ENCODE measurements around the gene MRPL22. TPM values are rescaled to one million over a fixed set of nuclear protein-coding genes. Genes with fewer than 3 reads are reported as not detected.
"Not testable (repeated sequence)": the region's sequence is repeated elsewhere in the genome, so short reads cannot be mapped to it uniquely, and the experiment has no call there.

Gene MRPL22
- total RNA-seq: 73.1 and 78.1 TPM in 2 replicates

GRCh38 chr5:154940772-154941620, at the start of gene MRPL22:
MRPL22 (plus strand) TSS chr5:154941073; CDS start chr5:154941111, 38 bp downstream.
- intact Hi-C loops (cut with micrococcal nuclease): loop anchor here (1.0 to 10.0 kb wide), 5 partner anchors 83 to 904 kb away; partner anchors contain the start of genes CNOT8, FAM114A2, GALNT10 and MFAP3
- DNase-seq (ENCODE audit: low spot score): peak; percentile 93
- H3K9me3 Mint-ChIP-seq: no peaks in the 10 kb centered on the region
- peak within 1 kb of the TSS; percentile 93 for H3K27ac Mint-ChIP-seq
- peaks cover 1% of the 10 kb centered on the region for H3K36me3 Mint-ChIP-seq (ENCODE audit: low read depth)
- peaks cover 18% of the 10 kb centered on the region for H3K4me1 Mint-ChIP-seq (ENCODE audit: low read depth)
- peaks cover 3% of the 10 kb centered on the region for H3K27me3 Mint-ChIP-seq (ENCODE audit: insufficient read depth)
- peak within 1 kb of the TSS; percentile 94 for H3K4me3 Mint-ChIP-seq

GRCh38 chr5:154892369-154892771, 48.5 kb upstream of the MRPL22 start:
- no peak for DNase-seq (ENCODE audit: low spot score)
- Mint-ChIP-seq H3K4me3 (no peak overlapping the region), H3K27ac (no peak overlapping the region), H3K27me3 (ENCODE audit: insufficient read depth) (no peaks in the 10 kb centered on the region), H3K4me1 (ENCODE audit: low read depth) (no peaks in the 10 kb centered on the region), H3K36me3 (ENCODE audit: low read depth) (peaks cover 57% of the 10 kb centered on the region), H3K9me3 (no peaks in the 10 kb centered on the region)
- intact Hi-C loops (cut with micrococcal nuclease): no loop called here

- H3K36me3 Mint-ChIP-seq (ENCODE audit: low read depth): peaks cover 54% of the 10 kb centered on the region
- H3K27me3 Mint-ChIP-seq (ENCODE audit: insufficient read depth): no peaks in the 10 kb centered on the region
- no peak overlapping the region for H3K4me3 Mint-ChIP-seq
- DNase-seq (ENCODE audit: low spot score): no peak
- H3K4me1 Mint-ChIP-seq (ENCODE audit: low read depth): no peaks in the 10 kb centered on the region
- no peaks in the 10 kb centered on the region for H3K9me3 Mint-ChIP-seq
- no peak overlapping the region for H3K27ac Mint-ChIP-seq
- intact Hi-C loops (cut with micrococcal nuclease): no loop called here
Measured at GRCh38 chr5:154893381-154893780, 47.5 kb upstream of the MRPL22 start.

- no peak for DNase-seq (ENCODE audit: low spot score)
- no peaks in the 10 kb centered on the region for H3K9me3 Mint-ChIP-seq
Measured at GRCh38 chr5:154895606-154896561, 45.0 kb upstream of the MRPL22 start.

GRCh38 chr5:154896562-154897165, 44.2 kb upstream of the MRPL22 start:
- intact Hi-C loops (cut with micrococcal nuclease): no loop called here
- Mint-ChIP-seq H3K4me1 (ENCODE audit: low read depth) (no peaks in the 10 kb centered on the region), H3K27ac (no peak overlapping the region), H3K4me3 (no peak overlapping the region), H3K9me3 (no peaks in the 10 kb centered on the region), H3K36me3 (ENCODE audit: low read depth) (peaks cover 44% of the 10 kb centered on the region), H3K27me3 (ENCODE audit: insufficient read depth) (no peaks in the 10 kb centered on the region)
- no peak for DNase-seq (ENCODE audit: low spot score)

More at GRCh38 chr5:154895606-154896561, 45.0 kb upstream of the MRPL22 start:
- Mint-ChIP-seq H3K27ac (no peak overlapping the region), H3K4me1 (ENCODE audit: low read depth) (no peaks in the 10 kb centered on the region), H3K27me3 (ENCODE audit: insufficient read depth) (no peaks in the 10 kb centered on the region), H3K36me3 (ENCODE audit: low read depth) (peaks cover 49% of the 10 kb centered on the region), H3K4me3 (no peak overlapping the region)
- intact Hi-C loops (cut with micrococcal nuclease): no loop called here

GRCh38 chr5:154898210-154898609, 42.7 kb upstream of the MRPL22 start:
- Mint-ChIP-seq H3K4me1 (ENCODE audit: low read depth) (no peaks in the 10 kb centered on the region), H3K4me3 (no peak overlapping the region), H3K27ac (no peak overlapping the region), H3K36me3 (ENCODE audit: low read depth) (peaks cover 49% of the 10 kb centered on the region), H3K9me3 (no peaks in the 10 kb centered on the region), H3K27me3 (ENCODE audit: insufficient read depth) (no peaks in the 10 kb centered on the region)
- intact Hi-C loops (cut with micrococcal nuclease): no loop called here
- DNase-seq (ENCODE audit: low spot score): no peak

- intact Hi-C loops (cut with micrococcal nuclease): no loop called here
- Mint-ChIP-seq H3K4me1 (ENCODE audit: low read depth) (no peaks in the 10 kb centered on the region), H3K4me3 (no peak overlapping the region), H3K27ac (no peak overlapping the region), H3K9me3 (no peaks in the 10 kb centered on the region), H3K27me3 (ENCODE audit: insufficient read depth) (no peaks in the 10 kb centered on the region), H3K36me3 (ENCODE audit: low read depth) (peaks cover 49% of the 10 kb centered on the region)
- no peak for DNase-seq (ENCODE audit: low spot score)
Measured at GRCh38 chr5:154899151-154899816, 41.6 kb upstream of the MRPL22 start.

- intact Hi-C loops (cut with micrococcal nuclease): no loop called here
- peaks cover 51% of the 10 kb centered on the region for H3K36me3 Mint-ChIP-seq (ENCODE audit: low read depth)
- no peak for DNase-seq (ENCODE audit: low spot score)
- H3K27me3 Mint-ChIP-seq (ENCODE audit: insufficient read depth): no peaks in the 10 kb centered on the region
- H3K27ac Mint-ChIP-seq: no peak overlapping the region
- H3K4me3 Mint-ChIP-seq: no peak overlapping the region
- H3K4me1 Mint-ChIP-seq (ENCODE audit: low read depth): no peaks in the 10 kb centered on the region
- no peaks in the 10 kb centered on the region for H3K9me3 Mint-ChIP-seq
Measured at GRCh38 chr5:154900066-154900465, 40.8 kb upstream of the MRPL22 start.

GRCh38 chr5:154901276-154901675, 39.6 kb upstream of the MRPL22 start:
- Mint-ChIP-seq H3K4me1 (ENCODE audit: low read depth) (no peaks in the 10 kb centered on the region), H3K36me3 (ENCODE audit: low read depth) (peaks cover 43% of the 10 kb centered on the region), H3K27ac (no peak overlapping the region), H3K9me3 (no peaks in the 10 kb centered on the region), H3K4me3 (no peak overlapping the region), H3K27me3 (ENCODE audit: insufficient read depth) (no peaks in the 10 kb centered on the region)
- intact Hi-C loops (cut with micrococcal nuclease): no loop called here
- DNase-seq (ENCODE audit: low spot score): no peak

GRCh38 chr5:154901913-154902312, 39.0 kb upstream of the MRPL22 start:
- no peak for DNase-seq (ENCODE audit: low spot score)
- Mint-ChIP-seq H3K4me3 (no peak overlapping the region), H3K9me3 (no peaks in the 10 kb centered on the region), H3K4me1 (ENCODE audit: low read depth) (no peaks in the 10 kb centered on the region), H3K36me3 (ENCODE audit: low read depth) (peaks cover 39% of the 10 kb centered on the region), H3K27ac (no peak overlapping the region), H3K27me3 (ENCODE audit: insufficient read depth) (no peaks in the 10 kb centered on the region)
- intact Hi-C loops (cut with micrococcal nuclease): no loop called here

GRCh38 chr5:154905601-154906000, 35.3 kb upstream of the MRPL22 start:
- H3K27ac Mint-ChIP-seq; H3K27me3 Mint-ChIP-seq (ENCODE audit: insufficient read depth); H3K4me1 Mint-ChIP-seq (ENCODE audit: low read depth); H3K4me3 Mint-ChIP-seq; DNase-seq (ENCODE audit: low spot score); H3K9me3 Mint-ChIP-seq; intact Hi-C loops (cut with micrococcal nuclease): not testable (repeated sequence)
- H3K36me3 Mint-ChIP-seq (ENCODE audit: low read depth): peaks cover 34% of the 10 kb centered on the region

GRCh38 chr5:154916874-154917273, 24.0 kb upstream of the MRPL22 start:
- no peak overlapping the region for H3K27ac Mint-ChIP-seq
- no peaks in the 10 kb centered on the region for H3K4me1 Mint-ChIP-seq (ENCODE audit: low read depth)
- no peak for DNase-seq (ENCODE audit: low spot score)
- no peak overlapping the region for H3K4me3 Mint-ChIP-seq
- intact Hi-C loops (cut with micrococcal nuclease): no loop called here
- no peaks in the 10 kb centered on the region for H3K9me3 Mint-ChIP-seq
- H3K27me3 Mint-ChIP-seq (ENCODE audit: insufficient read depth): no peaks in the 10 kb centered on the region
- H3K36me3 Mint-ChIP-seq (ENCODE audit: low read depth): peaks cover 33% of the 10 kb centered on the region

Measured in activated T-helper 1 cell treated with anti-CD3 and anti-CD28 coated beads, Interleukin-12 subunit alpha, Interleukin-12 subunit beta, Interleukin-2, Interleukin-4 antibody, amounts not matched to agents 30 ng/mL and 10 ng/mL and 1 ng/mL, durations not matched to agents 14 hours and 24 hours and 36 hours (primary cell).